Sigmoid colon (tissue), 7 donors: ENCODE measurements around the gene MCMBP. TPM values are rescaled to one million over a fixed set of nuclear protein-coding genes. Genes with fewer than 3 reads are reported as not detected.

Source experiments
- DNase-seq: peaks from one replicate; pipeline ENCODE4 v3.0.0-alpha.2; 2019
- H3K27ac ChIP-seq, 4 donors: fragments of 200-600 bp; sonication (generic); one replicate each; pipeline ENCODE4 v1.5.1; 2016 to 2019; ENCODE audit warnings: mild to moderate bottlenecking in 1 of 4
- H3K27me3 ChIP-seq, 3 donors: fragments of 200-600 bp; sonication (generic); one replicate each; pipeline ENCODE4 v1.5.1; 2019; ENCODE audit warnings: mild to moderate bottlenecking in 1 of 3
- H3K36me3 ChIP-seq, 4 donors: fragments of 200-600 bp; sonication (generic); one replicate each; pipeline ENCODE4 v1.5.1; 2016 to 2019
- H3K4me1 ChIP-seq, 4 donors: fragments of 200-600 bp; sonication (generic); one replicate each; pipeline ENCODE4 v1.5.1; 2017 to 2019
- H3K4me3 ChIP-seq, 4 donors: fragments of 200-600 bp; sonication (generic); one replicate each; pipeline ENCODE4 v1.5.1; 2017 to 2019; ENCODE audit warnings: mild to moderate bottlenecking in 2 of 4, moderate library complexity in 1 of 4
- H3K9me3 ChIP-seq, 4 donors: fragments of 200-600 bp in 3 of 4; sonication (generic) in 3 of 4; one replicate each; pipeline versions ENCODE4 v1.5.1 to v1.6.1; 2013 to 2019
- EP300 ChIP-seq, 4 donors: sonication (generic); formaldehyde crosslinking; IDR thresholded peaks; one replicate each; pipeline ENCODE4 v1.6.1; 2017; ENCODE audit warnings: antibody characterized with exemption in 4 of 4
- POLR2A ChIP-seq, 2 donors: fragments of 450-650 bp; IDR thresholded peaks; one replicate each; pipeline ENCODE4 v1.6.1; 2016; ENCODE audit warnings: antibody characterized with exemption in 2 of 2, mild to moderate bottlenecking in 2 of 2, moderate library complexity in 2 of 2
- POLR2AphosphoS5 ChIP-seq, 4 donors: sonication (generic); formaldehyde crosslinking; IDR thresholded peaks; one replicate each; pipeline ENCODE4 v1.6.1; 2017; ENCODE audit warnings: antibody characterized with exemption in 4 of 4
- WGBS, 2 donors: extraction: QIAGEN DNeasy Blood & Tissue Kit; methylation state at CpG; one replicate each; pipeline ENCODE4 v1.1.7; 2013; 5-methylcytosine and 5-hydroxymethylcytosine counted together
- intact Hi-C: fragments of 100-400 bp; cut with DNase I; formaldehyde crosslinking; loops from one replicate; pipeline ENCODE4 v1.15.1; 2023
- polyA plus RNA-seq, 3 donors: library from polyadenylated mRNA; stranded (reverse); fragments of 200-250 nt; gene quantifications; one replicate each; pipeline ENCODE4 v1.2.3, GENCODE V29; 2013
- total RNA-seq, 4 donors: library from RNA; depleted of rRNA; stranded (reverse); fragments of >200 nt; gene quantifications; one replicate each; pipeline ENCODE4 v1.1.0, GENCODE V29; 2016
- TF ChIP-seq, protein P1 (sequence below), 4 experiments: fragments of 450-650 bp in 3 of 4; fragments of 200-600 bp in 1 of 4; IDR thresholded peaks; one replicate each; pipeline ENCODE4 v1.5.1; 2016 to 2019; ENCODE audit warnings: antibody characterized with exemption in 4 of 4, mild to moderate bottlenecking in 3 of 4, moderate library complexity in 2 of 4
- donor health status: healthy with polysubstance abuse.
- donor health status: Bipolar disorder and iron deficiency.
- donor health status: healthy.

MCMBP gene, protein sequence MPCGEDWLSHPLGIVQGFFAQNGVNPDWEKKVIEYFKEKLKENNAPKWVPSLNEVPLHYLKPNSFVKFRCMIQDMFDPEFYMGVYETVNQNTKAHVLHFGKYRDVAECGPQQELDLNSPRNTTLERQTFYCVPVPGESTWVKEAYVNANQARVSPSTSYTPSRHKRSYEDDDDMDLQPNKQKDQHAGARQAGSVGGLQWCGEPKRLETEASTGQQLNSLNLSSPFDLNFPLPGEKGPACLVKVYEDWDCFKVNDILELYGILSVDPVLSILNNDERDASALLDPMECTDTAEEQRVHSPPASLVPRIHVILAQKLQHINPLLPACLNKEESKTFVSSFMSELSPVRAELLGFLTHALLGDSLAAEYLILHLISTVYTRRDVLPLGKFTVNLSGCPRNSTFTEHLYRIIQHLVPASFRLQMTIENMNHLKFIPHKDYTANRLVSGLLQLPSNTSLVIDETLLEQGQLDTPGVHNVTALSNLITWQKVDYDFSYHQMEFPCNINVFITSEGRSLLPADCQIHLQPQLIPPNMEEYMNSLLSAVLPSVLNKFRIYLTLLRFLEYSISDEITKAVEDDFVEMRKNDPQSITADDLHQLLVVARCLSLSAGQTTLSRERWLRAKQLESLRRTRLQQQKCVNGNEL
- total RNA-seq (10 to 100 TPM; 36.8 to 64.9 (median 63.9) TPM), polyA plus RNA-seq (10 to 100 TPM; 20.4 to 29.3 (median 25.4) TPM)

DNA sequence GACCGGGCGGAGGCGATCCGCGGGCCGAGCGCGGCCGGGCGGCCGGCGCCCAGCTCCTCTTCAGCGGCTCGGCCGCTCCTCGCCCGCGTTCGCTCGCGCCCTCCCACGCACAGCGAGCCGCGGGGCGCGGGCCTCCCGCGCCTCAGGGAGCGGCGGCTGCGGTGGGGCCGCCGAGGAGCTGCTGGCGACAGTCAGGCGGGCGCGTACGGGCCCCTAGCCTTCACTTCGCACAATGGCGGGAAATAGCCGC lies at the start of gene MCMBP:
Gene MCMBP, minus strand, starts transcription at position 234 of the 250 bp plus-strand sequence. CDS start 259 bp downstream, outside the sequence.
- WGBS, 2 donors, result 0% methylated on average over 42 of the region's 42 CpGs
- H3K9me3 ChIP-seq, result no peaks in the 10 kb centered on the region
- H3K4me1 ChIP-seq, result peaks cover 0 to 44% (median 29%) of the 10 kb centered on the region in 4 donors
- DNase-seq, result no peak
- H3K36me3 ChIP-seq, result no peaks in the 10 kb centered on the region
- TF ChIP-seq POLR2AphosphoS5 (IDR thresholded peaks at IDR 0.05) (peak in 1 of 4 donors; percentile 77), EP300 (IDR thresholded peaks at IDR 0.05) (no peak)
- intact Hi-C loops, result no loop called here
- no peaks in the 10 kb centered on the region for H3K27me3 ChIP-seq
- H3K27ac ChIP-seq, result peak within 1 kb of the TSS; percentile 88 to 95 (median 94)
- peak within 1 kb of the TSS; percentile 68 to 94 (median 90) for H3K4me3 ChIP-seq

DNA sequence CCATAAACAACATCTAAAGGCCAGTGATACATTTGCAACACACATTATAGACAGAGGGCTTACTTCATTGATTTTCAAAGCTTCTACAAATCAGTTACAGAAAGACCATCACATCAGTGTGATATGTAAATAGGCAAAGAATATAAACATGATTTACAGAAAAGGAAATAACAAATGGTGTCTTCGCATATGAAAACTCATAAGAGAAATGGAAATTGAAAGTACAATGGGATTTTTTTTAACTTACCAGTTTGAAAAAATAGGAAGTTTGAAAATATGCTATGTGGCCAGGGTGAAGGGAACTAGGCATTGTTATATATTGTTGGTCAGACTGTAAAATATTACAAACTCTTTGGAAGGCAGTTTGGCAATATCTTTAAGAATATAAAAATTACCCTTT lies 47.2 kb upstream of the MCMBP start:
- DNase-seq, result no peak
- intact Hi-C loops, result no loop called here
- Histone ChIP-seq H3K36me3 (peaks cover 10 to 97% (median 50%) of the 10 kb centered on the region in 4 donors), H3K27ac (no peak overlapping the region), H3K9me3 (no peaks in the 10 kb centered on the region), H3K27me3 (no peaks in the 10 kb centered on the region), H3K4me3 (no peak overlapping the region), H3K4me1 (no peaks in the 10 kb centered on the region)
- TF ChIP-seq POLR2A (IDR thresholded peaks at IDR 0.05) (no peak), EP300 (IDR thresholded peaks at IDR 0.05) (no peak)
- TF ChIP-seq, protein P1, sequence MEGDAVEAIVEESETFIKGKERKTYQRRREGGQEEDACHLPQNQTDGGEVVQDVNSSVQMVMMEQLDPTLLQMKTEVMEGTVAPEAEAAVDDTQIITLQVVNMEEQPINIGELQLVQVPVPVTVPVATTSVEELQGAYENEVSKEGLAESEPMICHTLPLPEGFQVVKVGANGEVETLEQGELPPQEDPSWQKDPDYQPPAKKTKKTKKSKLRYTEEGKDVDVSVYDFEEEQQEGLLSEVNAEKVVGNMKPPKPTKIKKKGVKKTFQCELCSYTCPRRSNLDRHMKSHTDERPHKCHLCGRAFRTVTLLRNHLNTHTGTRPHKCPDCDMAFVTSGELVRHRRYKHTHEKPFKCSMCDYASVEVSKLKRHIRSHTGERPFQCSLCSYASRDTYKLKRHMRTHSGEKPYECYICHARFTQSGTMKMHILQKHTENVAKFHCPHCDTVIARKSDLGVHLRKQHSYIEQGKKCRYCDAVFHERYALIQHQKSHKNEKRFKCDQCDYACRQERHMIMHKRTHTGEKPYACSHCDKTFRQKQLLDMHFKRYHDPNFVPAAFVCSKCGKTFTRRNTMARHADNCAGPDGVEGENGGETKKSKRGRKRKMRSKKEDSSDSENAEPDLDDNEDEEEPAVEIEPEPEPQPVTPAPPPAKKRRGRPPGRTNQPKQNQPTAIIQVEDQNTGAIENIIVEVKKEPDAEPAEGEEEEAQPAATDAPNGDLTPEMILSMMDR (IDR thresholded peaks at IDR 0.05), result no peak
- WGBS, 2 donors, result 50 to 87% methylated on average over 1 of the region's 1 CpG

DNA sequence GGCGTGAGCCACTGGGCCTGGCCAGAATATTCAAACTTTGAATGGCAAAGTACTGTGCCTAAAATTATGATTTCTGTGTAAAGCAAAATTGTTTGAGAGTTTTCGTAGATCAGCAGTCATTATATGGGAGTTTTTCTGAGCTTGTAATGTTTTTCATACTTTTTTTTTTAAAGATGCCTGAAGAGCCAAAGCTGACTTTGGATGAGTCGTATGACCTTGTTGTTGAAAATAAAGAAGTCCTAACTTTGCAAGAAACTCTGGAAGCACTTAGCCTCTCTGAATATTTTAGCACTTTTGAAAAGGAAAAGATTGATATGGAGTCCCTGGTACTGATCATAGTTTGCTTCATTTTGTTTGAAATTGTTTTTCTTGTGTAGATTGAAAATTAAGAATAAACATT lies 46.6 kb upstream of the MCMBP start:
- intact Hi-C loops, result no loop called here
- no peak for DNase-seq

DNA sequence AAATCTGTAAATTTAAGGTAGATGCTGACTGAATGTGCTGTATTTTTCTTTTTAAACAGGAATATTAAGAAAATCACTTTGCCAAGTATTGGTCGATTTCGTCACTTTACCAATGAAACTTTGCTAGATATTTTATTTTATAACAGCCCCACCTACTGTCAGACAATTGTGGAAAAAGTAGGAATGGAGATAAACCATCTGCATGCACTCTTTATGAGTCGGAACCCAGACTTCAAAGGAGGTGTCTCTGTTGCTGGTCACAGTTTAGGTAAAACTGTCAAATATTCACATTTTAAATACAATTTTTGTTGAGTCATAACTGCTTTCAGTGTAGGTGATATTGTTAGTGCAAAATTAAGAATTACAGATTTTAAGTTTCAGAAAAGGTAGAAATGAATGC lies 45.1 kb upstream of the MCMBP start:
- H3K36me3 ChIP-seq, result peaks cover 14 to 96% (median 51%) of the 10 kb centered on the region in 4 donors
- no peak for TF ChIP-seq POLR2A (IDR thresholded peaks at IDR 0.05)
- TF ChIP-seq, protein P1 (IDR thresholded peaks at IDR 0.05), result peak in 1 of 4 experiments; percentile 17
- H3K27me3 ChIP-seq, result no peaks in the 10 kb centered on the region
- H3K9me3 ChIP-seq, result no peaks in the 10 kb centered on the region
- no peaks in the 10 kb centered on the region for H3K4me1 ChIP-seq
- intact Hi-C loops, result no loop called here
- DNase-seq, result no peak
- H3K4me3 ChIP-seq, result no peak overlapping the region
- WGBS, 2 donors, result 75 to 79% methylated on average over 3 of the region's 3 CpGs
- no peak overlapping the region for H3K27ac ChIP-seq

More for the DNA sequence above, 46.6 kb upstream of the MCMBP start:
- no peak overlapping the region for H3K4me3 ChIP-seq
- 92 to 96% methylated on average over 3 of the region's 3 CpGs for WGBS, 2 donors
- no peak overlapping the region for H3K27ac ChIP-seq
- no peaks in the 10 kb centered on the region for H3K9me3 ChIP-seq
- no peaks in the 10 kb centered on the region for H3K4me1 ChIP-seq
- peaks cover 10 to 97% (median 49%) of the 10 kb centered on the region in 4 donors for H3K36me3 ChIP-seq
- no peaks in the 10 kb centered on the region for H3K27me3 ChIP-seq
- TF ChIP-seq EP300 (IDR thresholded peaks at IDR 0.05), result no peak
- TF ChIP-seq POLR2A (IDR thresholded peaks at IDR 0.05), result no peak
- TF ChIP-seq, protein P1 (IDR thresholded peaks at IDR 0.05), result no peak
- TF ChIP-seq POLR2AphosphoS5 (IDR thresholded peaks at IDR 0.05), result no peak

DNA sequence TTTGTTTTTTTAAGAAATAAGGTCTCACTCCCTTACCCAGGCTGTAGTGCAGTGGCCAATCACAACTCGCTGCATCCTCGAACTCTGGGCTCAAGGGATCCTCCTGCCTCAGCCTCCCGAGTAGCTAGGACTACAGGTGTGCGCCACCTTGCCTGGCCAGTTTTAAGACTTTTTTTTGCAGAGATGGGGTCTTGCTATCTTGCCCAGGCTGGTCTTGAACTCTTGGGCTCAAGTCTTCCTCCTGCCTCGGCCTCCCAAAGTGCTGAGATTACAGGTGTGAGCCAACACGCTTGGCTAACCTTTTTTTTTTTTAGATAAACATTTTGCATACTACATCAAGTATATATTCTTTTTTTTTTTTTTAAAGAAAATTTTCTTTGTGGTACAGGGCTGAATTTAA lies 38.0 kb upstream of the MCMBP start:
- 96 to 97% methylated on average over 6 of the region's 6 CpGs for WGBS, 2 donors
- DNase-seq, result no peak
- Histone ChIP-seq H3K27ac (no peak overlapping the region), H3K36me3 (peaks cover 6 to 96% (median 14%) of the 10 kb centered on the region in 4 donors), H3K9me3 (no peaks in the 10 kb centered on the region), H3K27me3 (no peaks in the 10 kb centered on the region), H3K4me1 (no peaks in the 10 kb centered on the region), H3K4me3 (no peak overlapping the region)
- TF ChIP-seq POLR2AphosphoS5 (IDR thresholded peaks at IDR 0.05) (no peak), EP300 (IDR thresholded peaks at IDR 0.05) (no peak), POLR2A (IDR thresholded peaks at IDR 0.05) (no peak)
- TF ChIP-seq, protein P1 (IDR thresholded peaks at IDR 0.05), result no peak
- intact Hi-C loops, result no loop called here
